Measurements from ENCODE around the gene MTRR. TPM values are rescaled to one million over a fixed set of nuclear protein-coding genes. Genes with fewer than 3 reads are reported as not detected.

MTRR gene
- total and polyA plus RNA-seq, 9 of the 15 experiments (the other 6 are each of a cell fraction or from before 2014, with no cell fraction given) = 39.3 to 84.6 (median 66.2) TPM

DNA sequence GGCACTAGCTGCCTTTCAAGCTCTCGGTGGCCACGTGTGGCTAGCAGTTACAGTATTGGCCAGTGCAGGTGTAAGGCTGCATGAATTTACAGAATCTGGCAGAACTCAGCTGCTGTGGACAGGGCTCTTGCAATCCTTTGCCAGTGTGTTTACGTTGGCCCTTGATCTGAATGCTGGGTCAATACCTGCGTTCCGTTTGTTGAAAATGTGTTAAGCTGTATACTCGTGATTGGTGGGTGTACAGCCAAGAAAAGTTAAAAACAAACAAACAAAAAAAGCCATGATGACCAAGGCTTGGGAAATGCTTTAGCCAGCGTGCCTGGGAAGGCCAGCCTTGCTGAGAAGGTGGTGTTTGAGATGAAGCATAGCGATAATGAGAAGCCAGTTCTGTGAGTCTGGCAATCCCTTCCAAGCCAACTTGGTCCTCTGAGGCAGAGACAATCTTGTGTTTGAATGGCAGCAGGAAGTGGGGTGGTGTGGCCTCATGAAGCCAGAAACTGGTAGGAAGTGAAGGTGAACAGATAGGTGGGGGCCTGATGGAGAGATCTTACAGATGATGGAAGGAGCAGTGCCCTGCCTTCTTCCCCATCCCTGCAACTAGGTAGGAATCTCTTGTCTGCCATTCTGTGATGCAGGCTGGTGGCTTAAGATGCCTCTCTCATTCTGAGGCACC, 17.2 kb upstream of the MTRR start (continued):
- TF ChIP-seq, protein P1, sequence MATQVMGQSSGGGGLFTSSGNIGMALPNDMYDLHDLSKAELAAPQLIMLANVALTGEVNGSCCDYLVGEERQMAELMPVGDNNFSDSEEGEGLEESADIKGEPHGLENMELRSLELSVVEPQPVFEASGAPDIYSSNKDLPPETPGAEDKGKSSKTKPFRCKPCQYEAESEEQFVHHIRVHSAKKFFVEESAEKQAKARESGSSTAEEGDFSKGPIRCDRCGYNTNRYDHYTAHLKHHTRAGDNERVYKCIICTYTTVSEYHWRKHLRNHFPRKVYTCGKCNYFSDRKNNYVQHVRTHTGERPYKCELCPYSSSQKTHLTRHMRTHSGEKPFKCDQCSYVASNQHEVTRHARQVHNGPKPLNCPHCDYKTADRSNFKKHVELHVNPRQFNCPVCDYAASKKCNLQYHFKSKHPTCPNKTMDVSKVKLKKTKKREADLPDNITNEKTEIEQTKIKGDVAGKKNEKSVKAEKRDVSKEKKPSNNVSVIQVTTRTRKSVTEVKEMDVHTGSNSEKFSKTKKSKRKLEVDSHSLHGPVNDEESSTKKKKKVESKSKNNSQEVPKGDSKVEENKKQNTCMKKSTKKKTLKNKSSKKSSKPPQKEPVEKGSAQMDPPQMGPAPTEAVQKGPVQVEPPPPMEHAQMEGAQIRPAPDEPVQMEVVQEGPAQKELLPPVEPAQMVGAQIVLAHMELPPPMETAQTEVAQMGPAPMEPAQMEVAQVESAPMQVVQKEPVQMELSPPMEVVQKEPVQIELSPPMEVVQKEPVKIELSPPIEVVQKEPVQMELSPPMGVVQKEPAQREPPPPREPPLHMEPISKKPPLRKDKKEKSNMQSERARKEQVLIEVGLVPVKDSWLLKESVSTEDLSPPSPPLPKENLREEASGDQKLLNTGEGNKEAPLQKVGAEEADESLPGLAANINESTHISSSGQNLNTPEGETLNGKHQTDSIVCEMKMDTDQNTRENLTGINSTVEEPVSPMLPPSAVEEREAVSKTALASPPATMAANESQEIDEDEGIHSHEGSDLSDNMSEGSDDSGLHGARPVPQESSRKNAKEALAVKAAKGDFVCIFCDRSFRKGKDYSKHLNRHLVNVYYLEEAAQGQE (IDR thresholded peaks at IDR 0.05; ENCODE audit: borderline replicate concordance) = no peak
- TF ChIP-seq, protein P1 (CRISPR knock-in tag; IDR thresholded peaks at IDR 0.05; ENCODE audit: low read depth) = no peak
- no peak for TF ChIP-seq TARDBP (IDR thresholded peaks at IDR 0.05)
- TF ChIP-seq CCNT2 (IDR thresholded peaks at IDR 0.05; ENCODE audit: borderline replicate concordance, extremely low read depth, insufficient read length, low read depth, low read length) = no peak
- no peak for TF ChIP-seq ZNF561 (CRISPR knock-in tag; conservative IDR thresholded peaks at IDR 0.05)
- no peak for TF ChIP-seq POU5F1 (IDR thresholded peaks at IDR 0.05; ENCODE audit: borderline replicate concordance, low read depth, low read length, partially characterized antibody)

All from K562 (cell line).